SU-DHL-6 (cell line): Measurements from ENCODE around the gene TP63.

Experiments
- CTCF ChIP-seq: fragments of 200-600 bp; sonication (generic); IDR thresholded peaks from one replicate; pipeline ENCODE4 v1.5.1; 2017; ENCODE audit warnings: antibody characterized with exemption, mild to moderate bottlenecking, low read length, moderate library complexity; ENCODE audit not compliant: insufficient read depth, poor library complexity, severe bottlenecking
- EZH2phosphoT487 ChIP-seq: fragments of 200-600 bp; sonication (generic), shearing (Covaris generic); conservative IDR thresholded peaks from 2 replicates; pipeline ENCODE4 v1.6.1; 2018; ENCODE audit warnings: mild to moderate bottlenecking, antibody characterized with exemption, low read length, moderate library complexity, mixed read lengths

- no peak for TF ChIP-seq CTCF
- no peak for TF ChIP-seq EZH2phosphoT487
Observed at GRCh38 chr3:189636048-189636447, 4.9 kb downstream of the TP63 start.
